Transverse colon (tissue), 4 donors: Measurements from ENCODE around the gene RAB4A. TPM values are rescaled to one million over a fixed set of nuclear protein-coding genes. Genes with fewer than 3 reads are reported as not detected.
A peak's percentile ranks its signal among the peaks of the same experiment; 100 is the strongest.

ENCODE experiments used
- DNase-seq: peaks from one replicate; pipeline ENCODE4 v3.0.0-alpha.2; 2019
- H3K27ac ChIP-seq, 4 donors: fragments of 200-600 bp; sonication (generic); 2 replicates each; pipeline ENCODE4 v1.5.1; 2016 to 2018; ENCODE audit warnings: inconsistent platforms in 4 of 4
- H3K27me3 ChIP-seq: fragments of 200-600 bp; sonication (generic); 2 replicates; pipeline ENCODE4 v1.5.1; 2017; ENCODE audit warnings: inconsistent platforms
- H3K36me3 ChIP-seq, 4 donors: fragments of 200-600 bp; sonication (generic); 2 replicates each; pipeline ENCODE4 v1.5.1; 2017 to 2019; ENCODE audit warnings: inconsistent platforms in 4 of 4
- H3K4me1 ChIP-seq, 4 donors: fragments of 200-600 bp; sonication (generic); 2 replicates each; pipeline ENCODE4 v1.5.1; 2017 to 2020; ENCODE audit warnings: inconsistent platforms in 4 of 4
- H3K4me3 ChIP-seq, 4 donors: fragments of 200-600 bp; sonication (generic); 1 replicate in 1 of 4; 2 replicates in 3 of 4; pipeline versions ENCODE4 v1.5.1 to v1.6.1; 2017 to 2019; ENCODE audit warnings: inconsistent platforms in 4 of 4
- H3K9me3 ChIP-seq, 2 donors: fragments of 200-600 bp; sonication (generic); 2 replicates each; pipeline ENCODE4 v1.5.1; 2017 to 2019; ENCODE audit warnings: inconsistent platforms in 2 of 2
- EP300 ChIP-seq: sonication (generic); formaldehyde crosslinking; IDR thresholded peaks from one replicate; pipeline ENCODE4 v1.6.1; 2017; ENCODE audit warnings: antibody characterized with exemption, low read depth
- POLR2A ChIP-seq: fragments of 450-650 bp; IDR thresholded peaks from one replicate; pipeline ENCODE4 v1.6.1; 2016; ENCODE audit warnings: antibody characterized with exemption, mild to moderate bottlenecking, moderate library complexity
- POLR2AphosphoS5 ChIP-seq, 3 donors: sonication (generic); formaldehyde crosslinking; IDR thresholded peaks; one replicate each; pipeline ENCODE4 v1.6.1; 2016; ENCODE audit warnings: antibody characterized with exemption in 3 of 3
- WGBS, 2 donors: methylation state at CpG; one replicate each; pipeline ENCODE4 v1.1.5; 2018; ENCODE audit warnings: low coverage in 1 of 2; 5-methylcytosine and 5-hydroxymethylcytosine counted together
- in situ Hi-C, 4 donors: fragments of 200-750 bp; cut with MboI; loops; one replicate each; pipeline versions ENCODE4 v1.15.0 to v1.15.1; 2017; ENCODE audit warnings: low sequenced_read_pairs in 3 of 4, low pct_ligation_motif_present in 1 of 4, low pct_unique_long_range_greater_than_20kb in 1 of 4
- intact Hi-C: fragments of 100-400 bp; cut with DNase I; formaldehyde crosslinking; loops from one replicate; pipeline ENCODE4 v1.15.1; 2023; ENCODE audit warnings: low total_unique reads
- total RNA-seq, 4 donors: library from RNA; depleted of rRNA; stranded (reverse); fragments of >200 nt; gene quantifications; one replicate each; pipeline ENCODE4 v1.1.0, GENCODE V29; 2016
- TF ChIP-seq, protein P1 (sequence below), 5 experiments: fragments of 200-600 bp in 3 of 5; fragments of 450-650 bp in 2 of 5; sonication (generic) in 3 of 5; IDR thresholded peaks; 1 replicate in 2 of 5; 2 replicates in 3 of 5; pipeline ENCODE4 v1.5.1; 2016 to 2017; ENCODE audit warnings: antibody characterized with exemption in 5 of 5, inconsistent platforms in 3 of 5, mild to moderate bottlenecking in 2 of 5, moderate library complexity in 1 of 5

RAB4A gene
- total RNA-seq, 4 donors from 2014 or later = 7.4 to 56.9 (median 28.0) TPM

DNA sequence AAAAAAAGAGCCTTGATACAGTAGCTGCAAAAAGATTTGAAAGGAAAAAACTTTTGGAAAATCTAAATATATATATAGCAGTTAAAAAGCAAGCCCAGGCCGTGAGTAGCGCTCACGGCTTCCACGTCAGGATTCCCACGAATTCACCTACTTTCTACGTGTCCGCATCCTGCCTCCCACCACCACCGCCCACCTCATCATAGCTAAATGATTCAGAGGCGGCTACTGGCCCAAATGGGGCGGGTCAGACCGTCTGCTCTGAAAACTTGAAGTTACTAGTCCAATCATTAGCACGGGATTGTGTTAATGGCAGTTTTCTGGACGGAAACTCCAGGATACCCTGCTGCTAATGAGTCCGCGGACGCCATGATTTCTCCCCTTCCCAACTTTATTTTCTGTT lies 73.2 kb downstream of the RAB4A start:
- Histone ChIP-seq H3K4me3 (peak overlapping the region in 1 of 4 donors; percentile 98), H3K36me3 (no peaks in the 10 kb centered on the region), H3K27ac (no peak overlapping the region), H3K27me3 (peaks cover 26% of the 10 kb centered on the region), H3K4me1 (peaks cover 0 to 23% (median 15%) of the 10 kb centered on the region in 4 donors), H3K9me3 (no peaks in the 10 kb centered on the region)
- 76 to 90% methylated on average over 8 to 16 of the region's 16 CpGs for WGBS, 2 donors
- TF ChIP-seq, protein P1, sequence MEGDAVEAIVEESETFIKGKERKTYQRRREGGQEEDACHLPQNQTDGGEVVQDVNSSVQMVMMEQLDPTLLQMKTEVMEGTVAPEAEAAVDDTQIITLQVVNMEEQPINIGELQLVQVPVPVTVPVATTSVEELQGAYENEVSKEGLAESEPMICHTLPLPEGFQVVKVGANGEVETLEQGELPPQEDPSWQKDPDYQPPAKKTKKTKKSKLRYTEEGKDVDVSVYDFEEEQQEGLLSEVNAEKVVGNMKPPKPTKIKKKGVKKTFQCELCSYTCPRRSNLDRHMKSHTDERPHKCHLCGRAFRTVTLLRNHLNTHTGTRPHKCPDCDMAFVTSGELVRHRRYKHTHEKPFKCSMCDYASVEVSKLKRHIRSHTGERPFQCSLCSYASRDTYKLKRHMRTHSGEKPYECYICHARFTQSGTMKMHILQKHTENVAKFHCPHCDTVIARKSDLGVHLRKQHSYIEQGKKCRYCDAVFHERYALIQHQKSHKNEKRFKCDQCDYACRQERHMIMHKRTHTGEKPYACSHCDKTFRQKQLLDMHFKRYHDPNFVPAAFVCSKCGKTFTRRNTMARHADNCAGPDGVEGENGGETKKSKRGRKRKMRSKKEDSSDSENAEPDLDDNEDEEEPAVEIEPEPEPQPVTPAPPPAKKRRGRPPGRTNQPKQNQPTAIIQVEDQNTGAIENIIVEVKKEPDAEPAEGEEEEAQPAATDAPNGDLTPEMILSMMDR (IDR thresholded peaks at IDR 0.05) = no peak
- no peak for TF ChIP-seq EP300
- no peak for TF ChIP-seq POLR2A
- DNase-seq = no peak
- intact Hi-C loops (no loop called here), in situ Hi-C loops (no loop called here)

DNA sequence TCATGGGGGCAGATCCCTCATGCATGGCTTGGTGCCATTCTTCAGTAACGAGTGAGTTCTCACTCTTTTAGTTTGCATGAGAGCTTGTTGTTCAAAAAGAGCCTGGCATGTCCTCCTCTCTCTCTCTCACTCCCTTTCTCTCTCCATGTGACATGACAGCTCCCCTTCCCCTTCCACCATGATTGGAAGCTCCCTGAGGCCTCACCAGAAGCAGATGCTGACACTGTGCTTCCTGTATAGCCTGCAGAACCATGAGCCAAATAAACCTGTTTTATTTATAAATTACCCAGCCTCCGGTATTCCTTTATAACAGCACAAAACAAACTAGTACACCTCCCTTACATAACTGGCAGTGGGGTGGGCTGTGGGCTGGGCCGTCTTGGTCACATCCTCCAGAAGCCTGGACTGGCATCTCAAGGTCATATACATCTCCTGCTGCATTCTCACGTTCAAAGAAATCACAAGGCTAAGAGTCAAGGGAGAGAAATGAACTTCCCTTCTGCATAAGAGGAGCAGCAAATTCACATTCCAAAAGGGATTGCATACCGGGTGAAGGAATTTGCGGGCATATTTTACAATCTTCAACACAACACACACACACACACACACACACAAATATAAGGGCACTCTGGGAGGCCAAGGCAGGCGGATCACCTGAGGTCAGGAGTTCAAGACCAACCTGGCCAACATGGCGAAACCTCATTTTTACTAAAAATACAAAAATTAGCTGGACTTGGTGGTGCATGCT lies 74.2 kb downstream of the RAB4A start:
- no peaks in the 10 kb centered on the region for H3K9me3 ChIP-seq
- H3K27ac ChIP-seq = no peak overlapping the region
- H3K4me3 ChIP-seq = no peak overlapping the region
- 70% methylated on average over 8 of the region's 8 CpGs; no CpG with 5 or more reads in 1 of the 2 donors for WGBS, 2 donors
- DNase-seq = no peak
- peaks cover 0 to 23% (median 15%) of the 10 kb centered on the region in 4 donors for H3K4me1 ChIP-seq
- H3K36me3 ChIP-seq = no peaks in the 10 kb centered on the region
- in situ Hi-C loops = no loop called here
- H3K27me3 ChIP-seq = peaks cover 36% of the 10 kb centered on the region
- no peak for TF ChIP-seq EP300
- no peak for TF ChIP-seq POLR2AphosphoS5 (IDR thresholded peaks at IDR 0.05)
- no peak for TF ChIP-seq POLR2A
- TF ChIP-seq, protein P1 (IDR thresholded peaks at IDR 0.05) = no peak
- intact Hi-C loops = no loop called here

DNA sequence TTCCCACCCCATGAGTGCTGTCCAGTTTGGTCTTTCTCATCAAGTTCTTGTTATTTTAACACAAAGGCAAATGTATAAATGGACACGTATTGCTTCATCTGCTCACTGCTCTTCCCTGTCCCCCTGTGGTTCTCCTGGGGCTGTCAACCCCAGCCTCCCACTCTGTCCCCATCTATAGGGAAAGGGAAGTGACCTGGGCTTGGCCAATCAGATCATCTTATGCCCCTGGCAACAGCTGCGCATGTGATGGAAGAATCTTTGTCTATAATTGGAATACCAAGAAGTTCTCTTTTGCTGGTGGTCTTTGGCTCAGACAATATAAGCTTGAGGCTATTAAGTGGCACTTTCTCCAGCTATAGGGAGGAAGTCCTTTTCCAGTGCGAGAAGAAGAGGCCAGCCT lies 76.6 kb downstream of the RAB4A start:
- Histone ChIP-seq H3K4me3 (no peak overlapping the region), H3K27ac (no peak overlapping the region), H3K27me3 (peaks cover 41% of the 10 kb centered on the region), H3K36me3 (no peaks in the 10 kb centered on the region), H3K4me1 (peaks cover 0 to 10% (median 6%) of the 10 kb centered on the region in 4 donors), H3K9me3 (no peaks in the 10 kb centered on the region)
- intact Hi-C loops = no loop called here
- no peak for DNase-seq
- 50 to 60% methylated on average over 1 to 3 of the region's 3 CpGs for WGBS, 2 donors
- no peak for TF ChIP-seq EP300
- no peak for TF ChIP-seq POLR2AphosphoS5 (IDR thresholded peaks at IDR 0.05)
- no peak for TF ChIP-seq POLR2A
- TF ChIP-seq, protein P1 (IDR thresholded peaks at IDR 0.05) = no peak
- in situ Hi-C loops = no loop called here

DNA sequence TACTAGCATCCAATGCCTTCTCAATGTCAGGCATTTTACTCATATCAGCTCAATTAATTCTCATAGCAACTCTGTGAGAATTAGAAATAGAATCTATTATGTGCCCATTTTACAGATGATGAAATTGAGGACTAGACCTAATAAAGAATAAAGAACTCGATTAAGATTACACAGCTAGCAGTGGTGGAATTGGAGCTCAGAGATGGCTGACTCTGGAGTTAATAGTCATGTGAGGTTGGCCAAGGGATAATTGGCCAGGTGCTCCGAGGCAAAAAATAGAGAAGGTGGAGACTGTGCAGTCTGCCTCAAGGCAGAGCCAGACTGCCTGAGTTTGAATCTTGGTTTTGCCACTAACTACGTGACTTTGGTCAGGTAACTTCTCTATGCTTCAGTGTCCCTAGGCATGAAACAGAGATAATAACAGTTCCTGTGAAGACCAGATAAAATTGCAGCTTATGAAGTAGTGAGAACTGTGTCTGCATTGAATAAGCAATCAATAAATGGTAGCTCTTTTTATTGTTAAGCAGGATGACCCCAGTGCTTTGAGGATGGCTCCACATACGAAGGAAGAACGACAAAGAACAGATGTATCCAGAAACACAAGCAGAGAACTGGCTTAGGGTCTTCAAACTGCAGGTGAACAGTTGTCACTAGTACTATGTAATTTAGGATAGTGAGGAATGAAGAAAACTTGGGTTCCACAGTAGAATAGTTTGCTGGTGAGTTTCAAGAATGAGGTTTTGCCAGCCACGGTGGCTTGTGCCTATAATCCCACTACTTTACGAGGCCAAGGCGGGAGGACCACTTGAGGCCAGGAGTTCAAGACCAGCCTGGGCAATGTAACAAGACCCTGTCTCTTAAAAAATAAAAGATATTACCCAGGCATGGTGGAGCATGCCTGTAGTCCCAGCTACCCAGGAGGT lies 78.8 kb downstream of the RAB4A start:
- intact Hi-C loops = no loop called here
- no peak for DNase-seq
- WGBS, 2 donors = 70 to 74% methylated on average over 5 to 8 of the region's 8 CpGs
- H3K4me1 ChIP-seq = no peaks in the 10 kb centered on the region
- no peaks in the 10 kb centered on the region for H3K36me3 ChIP-seq
- peaks cover 6% of the 10 kb centered on the region in 2 donors for H3K9me3 ChIP-seq
- in situ Hi-C loops = no loop called here
- TF ChIP-seq, protein P1 (IDR thresholded peaks at IDR 0.05) = no peak
- no peak for TF ChIP-seq POLR2AphosphoS5 (IDR thresholded peaks at IDR 0.05)
- no peak for TF ChIP-seq EP300
- no peak for TF ChIP-seq POLR2A
- no peak overlapping the region for H3K27ac ChIP-seq
- H3K27me3 ChIP-seq = peaks cover 50% of the 10 kb centered on the region
- no peak overlapping the region for H3K4me3 ChIP-seq
